HepG2 (cell line): ENCODE results near the gene LAMTOR3. TPM values are rescaled to one million over a fixed set of nuclear protein-coding genes. Genes with fewer than 3 reads are reported as not detected.

Source experiments
- CEBPG ChIP-seq: IDR thresholded peaks from 2 replicates; pipeline ENCODE4 v1.6.1; 2016
- CHD4 ChIP-seq: fragments of 200-600 bp; sonication (generic); IDR thresholded peaks from 2 replicates; pipeline ENCODE4 v1.7.0; 2017; ENCODE audit warnings: mild to moderate bottlenecking, low read length, borderline replicate concordance
- CSRNP2 ChIP-seq: sonication (generic); formaldehyde crosslinking; conservative IDR thresholded peaks from 2 replicates; pipeline ENCODE4 v1.8.0; 2022; ENCODE audit warnings: low read depth, missing genetic modification reagents
- DNMT3B ChIP-seq: conservative IDR thresholded peaks from 2 replicates; pipeline ENCODE4 v1.6.1; 2016; ENCODE audit warnings: missing biosample characterization, control low read depth
- HIVEP1 ChIP-seq: sonication (generic); formaldehyde crosslinking; IDR thresholded peaks from 2 replicates; pipeline ENCODE4 v1.4.0; 2020; ENCODE audit warnings: mild to moderate bottlenecking, missing genetic modification reagents
- KAT8 ChIP-seq: IDR thresholded peaks from 2 replicates; pipeline ENCODE4 v1.6.1; 2016; ENCODE audit warnings: missing genetic modification reagents, missing compliant biosample characterization
- LRRFIP1 ChIP-seq: sonication (generic); formaldehyde crosslinking; conservative IDR thresholded peaks from 2 replicates; pipeline ENCODE4 v1.4.0; 2020; ENCODE audit warnings: missing genetic modification reagents
- NFAT5 ChIP-seq: sonication (generic); formaldehyde crosslinking; IDR thresholded peaks from 2 replicates; pipeline ENCODE4 v1.4.0; 2020; ENCODE audit warnings: missing genetic modification reagents
- PBX3 ChIP-seq: sonication (generic); formaldehyde crosslinking; IDR thresholded peaks from 2 replicates; pipeline ENCODE4 v1.8.1; 2023; ENCODE audit warnings: missing genetic modification reagents, inconsistent platforms, borderline replicate concordance
- PHF5A ChIP-seq: IDR thresholded peaks from one replicate; pipeline ENCODE4 v1.6.1; 2018; ENCODE audit warnings: low read depth, missing genetic modification reagents; ENCODE audit not compliant: unreplicated experiment
- POGZ ChIP-seq: sonication (generic); formaldehyde crosslinking; IDR thresholded peaks from 2 replicates; pipeline ENCODE4 v1.4.0; 2020; ENCODE audit warnings: mild to moderate bottlenecking, missing genetic modification reagents
- YY1 ChIP-seq: IDR thresholded peaks from 2 replicates; pipeline ENCODE4 v1.6.1; 2011; ENCODE audit warnings: low read length, low read depth, moderate library complexity, mild to moderate bottlenecking; ENCODE audit not compliant: insufficient read depth, insufficient replicate concordance
- ZNF282 ChIP-seq: fragments of 450-650 bp; IDR thresholded peaks from 2 replicates; pipeline ENCODE4 v1.6.1; 2018; ENCODE audit not compliant: partially characterized antibody
- ZNF430 ChIP-seq: sonication (generic); formaldehyde crosslinking; IDR thresholded peaks from 2 replicates; pipeline ENCODE4 v1.9.0; 2021; ENCODE audit warnings: mild to moderate bottlenecking, missing genetic modification reagents
- ZNF549 ChIP-seq: sonication (generic); formaldehyde crosslinking; IDR thresholded peaks from 2 replicates; pipeline ENCODE4 v1.5.0; 2020; ENCODE audit warnings: missing genetic modification reagents
- ZNF768 ChIP-seq: sonication (generic); formaldehyde crosslinking; IDR thresholded peaks from 2 replicates; pipeline ENCODE4 v1.4.0; 2020; ENCODE audit warnings: missing genetic modification reagents
- ZNF781 ChIP-seq: sonication (generic); formaldehyde crosslinking; IDR thresholded peaks from 2 replicates; pipeline ENCODE4 v1.5.1; 2020; ENCODE audit warnings: borderline replicate concordance, mild to moderate bottlenecking, missing genetic modification reagents; ENCODE audit errors: not compliant biosample characterization
- ZNF784 ChIP-seq: sonication (generic); formaldehyde crosslinking; IDR thresholded peaks from 2 replicates; pipeline ENCODE4 v1.5.1; 2020; ENCODE audit warnings: missing genetic modification reagents, mild to moderate bottlenecking, borderline replicate concordance
- polyA plus RNA-seq, 8 experiments: library from polyadenylated mRNA; depleted of rRNA in 3 of 8; stranded (reverse) in 7 of 8; unstranded in 1 of 8; fragments of >200 nt; fragmentation: Illumina TruSeq in 4 of 8; extraction: Trizol in 4 of 8; gene quantifications; 2 replicates each; pipeline versions ENCODE4 v1.2.1 to v1.2.3, GENCODE V29; 2011 to 2016; ENCODE audit warnings: low read depth in 4 of 8, missing spikeins in 1 of 8, mixed read lengths in 1 of 8; ENCODE audit not compliant: insufficient read depth in 1 of 8
- total RNA-seq, 5 experiments: library from RNA; depleted of rRNA; stranded (reverse); fragments of >200 nt; fragmentation: Illumina TruSeq; extraction: Trizol; gene quantifications; 2 replicates each; pipeline ENCODE4 v1.2.3, GENCODE V29; 2016; ENCODE audit warnings: low read depth in 1 of 5

Gene LAMTOR3
- total and polyA plus RNA-seq, 2 of the 13 experiments (the other 11 are each of a cell fraction or from before 2014, with no cell fraction given) = 47.6 to 49.1 TPM

GRCh38 chr4:99894161-99894997 lies at the start of gene LAMTOR3 (continued):
- TF ChIP-seq DNMT3B (CRISPR knock-in tag) (no peak), ZNF768 (CRISPR knock-in tag) (no peak), CEBPG (CRISPR knock-in tag) (no peak), ZNF430 (no peak), NFAT5 (CRISPR knock-in tag) (no peak), ZNF781 (CRISPR knock-in tag) (no peak), PHF5A (CRISPR knock-in tag) (no peak), CSRNP2 (CRISPR knock-in tag) (no peak), HIVEP1 (CRISPR knock-in tag) (0 out of 2 replicates have a peak, but pooled peaks have one; percentile 27), PBX3 (CRISPR knock-in tag) (no peak), ZNF549 (CRISPR knock-in tag) (no peak), LRRFIP1 (no peak), ZNF282 (no peak), ZNF784 (CRISPR knock-in tag) (no peak), YY1 (peak; percentile 9), POGZ (CRISPR knock-in tag) (peak; percentile 48; the same call in 1 of the 2 replicates), KAT8 (peak; percentile 99), CHD4 (no peak)
